Fibroblast of the aortic adventitia (primary cell): ENCODE data around the gene CCN5. TPM values are rescaled to one million over a fixed set of nuclear protein-coding genes. Genes with fewer than 3 reads are reported as not detected.

ENCODE experiments used
- DNase-seq: peaks from one replicate; pipeline ENCODE4 v3.0.0-alpha.2; 2010; ENCODE audit warnings: low read depth
- H3K4me3 ChIP-seq: 2 replicates; pipeline ENCODE4 v1.5.1; 2011; ENCODE audit warnings: low read depth, mild to moderate bottlenecking, control low read depth, low read length, moderate library complexity
- total RNA-seq: library from RNA; depleted of rRNA; stranded (reverse); fragments of >200 nt; gene quantifications from 2 replicates; pipeline ENCODE4 v1.2.3, GENCODE V29; 2012; ENCODE audit warnings: low replicate concordance
- TF ChIP-seq, protein P1 (sequence below): IDR thresholded peaks from 2 replicates; pipeline ENCODE4 v1.5.1; 2011; ENCODE audit warnings: mild to moderate bottlenecking, low read length, control low read depth, inconsistent platforms; ENCODE audit not compliant: insufficient read depth

Gene CCN5
- total RNA-seq, 1 donor = 266 TPM

DNA sequence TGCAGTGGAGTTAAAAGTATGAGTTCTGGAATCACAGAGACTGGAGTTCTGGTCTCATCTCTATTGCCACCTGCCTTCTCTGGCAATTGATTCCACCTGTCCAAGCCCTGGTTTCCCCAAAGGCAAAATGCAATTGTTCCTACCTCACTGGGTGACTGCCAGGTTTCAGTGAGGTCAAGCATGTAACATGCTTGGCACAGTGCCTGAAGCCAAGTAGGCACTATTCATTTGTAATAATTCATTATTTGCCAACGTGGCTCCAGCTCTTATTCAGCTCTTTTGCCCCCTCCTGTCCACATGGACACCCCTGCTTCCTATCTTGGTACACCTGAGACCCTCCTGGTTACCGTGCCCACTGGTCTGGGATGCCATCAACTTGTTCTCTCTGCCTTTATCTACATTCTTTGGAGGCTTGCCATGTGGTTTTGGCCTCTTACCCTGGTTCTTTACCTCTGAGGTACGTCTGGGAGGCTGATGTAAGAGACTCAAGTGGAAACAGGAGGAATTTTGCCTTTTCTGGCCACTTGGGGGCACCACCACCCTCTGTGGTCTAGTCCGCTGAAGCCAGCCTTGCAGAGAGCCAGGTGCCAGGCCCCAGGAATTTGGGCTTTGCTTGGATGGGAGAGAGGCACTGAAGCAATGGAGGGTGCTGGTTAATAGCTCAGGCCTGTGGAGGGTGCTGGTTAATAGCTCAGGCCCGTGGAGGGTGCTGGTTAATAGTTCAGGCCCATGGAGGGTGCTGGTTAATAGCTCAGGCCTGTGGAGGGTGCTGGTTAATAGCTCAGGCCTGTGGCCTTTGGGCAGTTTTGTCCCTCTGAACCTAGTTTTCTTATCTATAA lies 32.2 kb downstream of the CCN5 start:
- no peak overlapping the region for H3K4me3 ChIP-seq
- TF ChIP-seq, protein P1, sequence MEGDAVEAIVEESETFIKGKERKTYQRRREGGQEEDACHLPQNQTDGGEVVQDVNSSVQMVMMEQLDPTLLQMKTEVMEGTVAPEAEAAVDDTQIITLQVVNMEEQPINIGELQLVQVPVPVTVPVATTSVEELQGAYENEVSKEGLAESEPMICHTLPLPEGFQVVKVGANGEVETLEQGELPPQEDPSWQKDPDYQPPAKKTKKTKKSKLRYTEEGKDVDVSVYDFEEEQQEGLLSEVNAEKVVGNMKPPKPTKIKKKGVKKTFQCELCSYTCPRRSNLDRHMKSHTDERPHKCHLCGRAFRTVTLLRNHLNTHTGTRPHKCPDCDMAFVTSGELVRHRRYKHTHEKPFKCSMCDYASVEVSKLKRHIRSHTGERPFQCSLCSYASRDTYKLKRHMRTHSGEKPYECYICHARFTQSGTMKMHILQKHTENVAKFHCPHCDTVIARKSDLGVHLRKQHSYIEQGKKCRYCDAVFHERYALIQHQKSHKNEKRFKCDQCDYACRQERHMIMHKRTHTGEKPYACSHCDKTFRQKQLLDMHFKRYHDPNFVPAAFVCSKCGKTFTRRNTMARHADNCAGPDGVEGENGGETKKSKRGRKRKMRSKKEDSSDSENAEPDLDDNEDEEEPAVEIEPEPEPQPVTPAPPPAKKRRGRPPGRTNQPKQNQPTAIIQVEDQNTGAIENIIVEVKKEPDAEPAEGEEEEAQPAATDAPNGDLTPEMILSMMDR = peak; percentile 75
- DNase-seq = peak; percentile 86

DNA sequence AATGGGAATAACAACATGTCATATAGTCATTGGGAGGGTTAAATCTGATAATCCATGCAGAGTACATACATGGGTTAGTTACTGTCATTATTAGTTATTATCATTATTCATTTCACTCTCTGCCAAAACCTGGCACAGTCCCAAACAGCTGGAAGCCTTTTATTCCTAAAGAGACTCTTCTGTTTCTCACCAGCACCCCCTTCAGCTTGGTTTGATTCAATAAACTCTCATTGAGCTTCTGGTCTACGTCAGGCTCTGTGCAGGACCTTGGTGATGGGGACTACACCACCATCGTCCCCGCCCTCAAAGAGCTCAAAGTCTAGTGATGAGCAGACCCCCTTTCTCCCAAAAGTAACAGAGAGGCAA lies 32.8 kb downstream of the CCN5 start:
- peak; percentile 37 for DNase-seq
- H3K4me3 ChIP-seq = no peak overlapping the region
- TF ChIP-seq, protein P1 = no peak

DNA sequence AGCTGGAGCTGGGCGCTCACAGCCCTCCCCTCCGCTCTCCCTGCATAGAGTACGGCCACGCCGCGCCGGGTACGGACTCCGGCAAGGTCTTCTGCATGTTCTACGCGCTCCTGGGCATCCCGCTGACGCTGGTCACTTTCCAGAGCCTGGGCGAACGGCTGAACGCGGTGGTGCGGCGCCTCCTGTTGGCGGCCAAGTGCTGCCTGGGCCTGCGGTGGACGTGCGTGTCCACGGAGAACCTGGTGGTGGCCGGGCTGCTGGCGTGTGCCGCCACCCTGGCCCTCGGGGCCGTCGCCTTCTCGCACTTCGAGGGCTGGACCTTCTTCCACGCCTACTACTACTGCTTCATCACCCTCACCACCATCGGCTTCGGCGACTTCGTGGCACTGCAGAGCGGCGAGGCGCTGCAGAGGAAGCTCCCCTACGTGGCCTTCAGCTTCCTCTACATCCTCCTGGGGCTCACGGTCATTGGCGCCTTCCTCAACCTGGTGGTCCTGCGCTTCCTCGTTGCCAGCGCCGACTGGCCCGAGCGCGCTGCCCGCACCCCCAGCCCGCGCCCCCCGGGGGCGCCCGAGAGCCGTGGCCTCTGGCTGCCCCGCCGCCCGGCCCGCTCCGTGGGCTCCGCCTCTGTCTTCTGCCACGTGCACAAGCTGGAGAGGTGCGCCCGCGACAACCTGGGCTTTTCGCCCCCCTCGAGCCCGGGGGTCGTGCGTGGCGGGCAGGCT lies 35.1 kb downstream of the CCN5 start:
- no peak for DNase-seq
- no peak overlapping the region for H3K4me3 ChIP-seq
- TF ChIP-seq, protein P1 = no peak

DNA sequence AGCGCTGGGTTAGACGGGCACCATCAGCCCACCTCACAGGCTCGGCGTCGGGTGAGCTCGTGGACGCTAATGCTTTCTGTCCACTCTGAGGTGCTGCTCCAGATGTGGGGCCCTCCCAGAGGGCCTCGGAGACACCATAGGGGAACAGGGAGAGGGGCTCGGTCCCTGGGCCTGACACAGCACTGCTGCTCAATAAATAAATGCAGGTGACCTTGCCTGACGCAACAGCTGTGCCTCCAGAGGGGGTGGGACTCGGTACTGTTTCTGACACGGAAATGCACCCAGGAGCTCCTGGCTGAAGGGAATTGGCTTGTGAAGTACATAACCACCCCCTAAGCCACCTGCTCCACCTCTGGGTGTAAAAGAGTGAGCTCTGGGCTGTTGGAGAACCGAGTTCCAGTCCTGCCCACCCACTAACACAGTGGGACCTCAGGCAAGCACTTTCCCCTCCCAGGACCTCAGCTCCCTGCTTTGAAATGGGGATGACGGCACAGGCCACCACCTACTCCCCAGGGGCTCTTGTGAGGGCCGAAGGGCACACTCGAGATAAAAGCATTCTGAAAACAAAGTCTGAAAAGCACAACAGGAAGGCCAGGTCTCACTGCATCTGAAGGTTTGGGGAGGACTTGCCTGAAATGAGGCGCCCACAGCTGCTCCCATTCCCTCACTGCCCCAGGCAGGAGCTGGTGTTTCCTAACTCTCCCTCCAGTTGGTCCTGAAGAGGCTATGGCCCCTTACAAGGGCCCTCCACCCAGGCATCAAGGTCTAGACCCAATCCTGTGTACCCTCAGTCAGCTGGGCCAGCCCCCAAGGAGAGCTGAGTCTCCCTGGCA lies 37.1 kb downstream of the CCN5 start:
- H3K4me3 ChIP-seq = no peak overlapping the region
- no peak for DNase-seq
- TF ChIP-seq, protein P1 = no peak

DNA sequence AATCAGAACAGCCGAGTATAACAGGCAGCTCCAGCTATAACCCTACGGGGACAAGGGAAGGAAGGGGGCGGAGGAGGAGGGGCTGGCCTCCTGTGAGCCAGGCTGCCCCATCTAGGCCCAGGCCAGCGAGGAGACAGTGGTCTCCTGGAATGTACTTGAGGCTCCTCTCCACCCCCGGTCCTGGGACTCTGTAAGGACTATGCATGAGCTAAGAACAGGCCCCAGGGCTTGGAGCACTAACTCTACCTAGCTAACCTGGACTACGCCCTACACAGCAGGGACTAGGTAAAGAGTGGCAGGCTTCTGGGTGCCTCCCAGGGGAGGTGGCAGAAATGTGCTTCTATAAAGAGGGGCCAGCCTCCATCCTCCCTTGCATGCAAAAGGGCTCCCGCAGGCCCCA lies 39.4 kb downstream of the CCN5 start:
- DNase-seq = no peak
- TF ChIP-seq, protein P1 = no peak

DNA sequence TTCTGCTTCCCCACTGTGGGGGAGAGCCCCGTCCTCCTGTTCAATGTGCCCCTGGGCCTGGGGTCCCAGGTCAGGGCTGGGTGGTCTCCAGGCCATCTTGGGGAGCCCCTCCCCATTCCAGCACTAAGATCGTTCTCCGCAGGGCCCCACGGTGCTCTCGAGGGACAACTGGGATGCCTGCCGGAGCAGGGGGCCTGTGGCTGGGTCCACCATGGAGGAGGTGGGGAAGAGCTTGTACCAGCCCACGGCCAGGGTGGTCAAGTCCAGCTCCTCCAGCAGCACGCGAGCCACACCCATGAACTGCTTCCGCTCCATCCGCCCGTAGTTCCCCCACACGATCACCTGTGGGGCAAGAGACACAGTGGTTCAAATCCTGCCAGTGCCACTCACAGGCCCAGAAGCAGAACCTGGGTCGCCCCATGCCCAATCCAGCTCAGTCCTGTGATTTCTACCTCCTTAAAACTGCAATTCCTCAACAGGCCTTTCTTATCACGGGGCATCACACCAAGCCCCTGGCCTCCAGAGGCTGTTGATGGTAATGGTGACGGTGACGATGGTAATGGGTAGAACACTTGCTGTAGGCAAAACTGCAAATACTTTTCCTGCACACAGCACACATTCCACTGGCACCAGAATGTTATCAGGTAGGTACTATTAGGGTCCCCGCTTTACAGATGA lies 41.0 kb downstream of the CCN5 start:
- TF ChIP-seq, protein P1 = no peak
- DNase-seq = no peak
- H3K4me3 ChIP-seq = no peak overlapping the region

More for the DNA sequence above, 39.4 kb downstream of the CCN5 start:
- no peak overlapping the region for H3K4me3 ChIP-seq
